Cardiac fibroblast (primary cell): ENCODE results near the gene FRMD4A.

Experiments used
- DNase-seq, 2 donors: peaks; one replicate each; pipeline versions ENCODE4 v3.0.0 to v3.0.0-alpha.2; 2010; ENCODE audit warnings: low read depth in 2 of 2
- H3K4me3 ChIP-seq, 2 donors: replicated peaks in 1 of 2; 1 replicate in 1 of 2; 2 replicates in 1 of 2; pipeline ENCODE4 v1.5.1; 2011; ENCODE audit warnings: low read depth in 2 of 2, low read length in 2 of 2, mild to moderate bottlenecking in 2 of 2, moderate library complexity in 1 of 2
- TF ChIP-seq, protein P1 (sequence below): IDR thresholded peaks from one replicate; pipeline ENCODE4 v1.5.1; 2011; ENCODE audit warnings: low read depth, mild to moderate bottlenecking, low read length, inconsistent platforms

Gene FRMD4A

GRCh38 chr10:13759168-13759567 lies 571.6 kb downstream of the FRMD4A start:
- no peak overlapping the region for H3K4me3 ChIP-seq
- TF ChIP-seq, protein P1, sequence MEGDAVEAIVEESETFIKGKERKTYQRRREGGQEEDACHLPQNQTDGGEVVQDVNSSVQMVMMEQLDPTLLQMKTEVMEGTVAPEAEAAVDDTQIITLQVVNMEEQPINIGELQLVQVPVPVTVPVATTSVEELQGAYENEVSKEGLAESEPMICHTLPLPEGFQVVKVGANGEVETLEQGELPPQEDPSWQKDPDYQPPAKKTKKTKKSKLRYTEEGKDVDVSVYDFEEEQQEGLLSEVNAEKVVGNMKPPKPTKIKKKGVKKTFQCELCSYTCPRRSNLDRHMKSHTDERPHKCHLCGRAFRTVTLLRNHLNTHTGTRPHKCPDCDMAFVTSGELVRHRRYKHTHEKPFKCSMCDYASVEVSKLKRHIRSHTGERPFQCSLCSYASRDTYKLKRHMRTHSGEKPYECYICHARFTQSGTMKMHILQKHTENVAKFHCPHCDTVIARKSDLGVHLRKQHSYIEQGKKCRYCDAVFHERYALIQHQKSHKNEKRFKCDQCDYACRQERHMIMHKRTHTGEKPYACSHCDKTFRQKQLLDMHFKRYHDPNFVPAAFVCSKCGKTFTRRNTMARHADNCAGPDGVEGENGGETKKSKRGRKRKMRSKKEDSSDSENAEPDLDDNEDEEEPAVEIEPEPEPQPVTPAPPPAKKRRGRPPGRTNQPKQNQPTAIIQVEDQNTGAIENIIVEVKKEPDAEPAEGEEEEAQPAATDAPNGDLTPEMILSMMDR = no peak
- DNase-seq = peak in 1 of 2 donors; percentile 6

DNA sequence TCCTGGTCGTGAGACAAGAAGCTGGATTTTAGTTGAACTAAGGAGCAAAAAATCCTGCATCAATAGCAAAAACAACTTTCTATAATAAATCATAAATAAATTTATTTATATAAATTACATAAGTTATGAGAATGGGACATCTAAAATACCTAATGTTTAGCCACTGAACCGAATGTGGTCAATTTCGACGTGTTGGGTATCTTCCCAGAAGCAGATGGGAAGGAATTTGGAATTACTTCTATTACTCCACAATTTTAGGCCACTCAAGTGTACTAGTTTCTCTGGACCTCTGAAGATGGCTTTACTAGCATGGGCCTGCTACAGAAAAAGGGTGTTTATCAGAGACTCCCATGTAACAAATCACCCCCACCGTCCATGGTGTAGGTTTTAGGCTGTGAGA lies 572.0 kb downstream of the FRMD4A start:
- TF ChIP-seq, protein P1 = no peak
- no peak overlapping the region for H3K4me3 ChIP-seq
- DNase-seq = no peak

DNA sequence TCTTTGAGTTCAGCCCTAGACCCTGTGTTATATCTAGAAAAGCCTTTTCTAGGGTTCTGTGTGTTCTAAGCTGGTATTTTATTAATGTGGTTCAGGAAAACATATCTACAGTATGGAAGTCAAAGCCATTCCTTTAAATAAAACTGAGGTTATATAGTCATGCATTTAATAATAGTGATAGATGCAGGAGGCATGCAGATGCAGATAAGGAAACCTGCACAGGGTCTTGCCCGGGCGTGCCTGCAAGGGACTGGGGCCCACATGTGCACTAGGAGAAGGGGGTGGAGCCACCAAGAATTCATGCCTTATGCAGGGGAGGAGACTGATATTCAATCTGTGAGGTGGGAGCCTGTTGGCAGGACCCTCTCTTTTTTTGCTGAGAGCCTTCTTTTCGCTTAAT lies 572.4 kb downstream of the FRMD4A start:
- DNase-seq = peak; percentile 43 to 56
- H3K4me3 ChIP-seq = no peak overlapping the region
- TF ChIP-seq, protein P1 = no peak

DNA sequence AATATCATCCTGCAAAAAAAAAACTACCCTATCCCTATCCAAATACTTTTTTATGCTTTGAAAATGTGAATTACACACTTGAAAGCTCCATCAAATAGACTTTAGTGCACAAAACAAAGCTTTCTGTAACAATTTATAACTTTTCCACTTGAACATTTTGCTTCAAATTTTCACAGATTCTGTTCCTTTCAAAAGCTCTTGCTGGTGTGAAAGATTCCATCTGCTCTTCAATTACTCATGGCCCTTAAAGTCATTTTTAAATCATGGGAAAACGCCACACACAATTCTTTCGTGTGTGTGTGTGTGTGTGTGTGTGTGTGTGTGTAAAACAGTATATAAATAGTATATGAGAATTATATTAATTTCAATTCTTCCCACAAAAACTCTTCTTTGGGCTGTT lies 576.4 kb downstream of the FRMD4A start:
- H3K4me3 ChIP-seq = no peak overlapping the region
- no peak for DNase-seq
- TF ChIP-seq, protein P1 = no peak

- TF ChIP-seq, protein P1 = no peak
- H3K4me3 ChIP-seq = no peak overlapping the region
These were observed 579.4 kb downstream of the FRMD4A start for GRCh38 chr10:13751191-13751764.

GRCh38 chr10:13750299-13751190 lies 580.2 kb downstream of the FRMD4A start:
- TF ChIP-seq, protein P1 = no peak
- DNase-seq = no peak
- no peak overlapping the region for H3K4me3 ChIP-seq

More at GRCh38 chr10:13751191-13751764, 579.4 kb downstream of the FRMD4A start:
- DNase-seq = no peak
